Nasal cavity respiratory epithelium epithelial cell of viscerocranial mucosa (primary cell): ENCODE data around the gene SERTAD2. TPM values are rescaled to one million over a fixed set of nuclear protein-coding genes. Genes with fewer than 3 reads are reported as not detected.

ENCODE experiments used
- total RNA-seq: library from RNA; depleted of rRNA; stranded (reverse); fragments of >200 nt; gene quantifications from 2 replicates; pipeline ENCODE4 v1.2.3, GENCODE V29; 2014

Gene SERTAD2, protein sequence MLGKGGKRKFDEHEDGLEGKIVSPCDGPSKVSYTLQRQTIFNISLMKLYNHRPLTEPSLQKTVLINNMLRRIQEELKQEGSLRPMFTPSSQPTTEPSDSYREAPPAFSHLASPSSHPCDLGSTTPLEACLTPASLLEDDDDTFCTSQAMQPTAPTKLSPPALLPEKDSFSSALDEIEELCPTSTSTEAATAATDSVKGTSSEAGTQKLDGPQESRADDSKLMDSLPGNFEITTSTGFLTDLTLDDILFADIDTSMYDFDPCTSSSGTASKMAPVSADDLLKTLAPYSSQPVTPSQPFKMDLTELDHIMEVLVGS
- 8.5 and 25.2 TPM in 2 replicates for total RNA-seq

DNA sequence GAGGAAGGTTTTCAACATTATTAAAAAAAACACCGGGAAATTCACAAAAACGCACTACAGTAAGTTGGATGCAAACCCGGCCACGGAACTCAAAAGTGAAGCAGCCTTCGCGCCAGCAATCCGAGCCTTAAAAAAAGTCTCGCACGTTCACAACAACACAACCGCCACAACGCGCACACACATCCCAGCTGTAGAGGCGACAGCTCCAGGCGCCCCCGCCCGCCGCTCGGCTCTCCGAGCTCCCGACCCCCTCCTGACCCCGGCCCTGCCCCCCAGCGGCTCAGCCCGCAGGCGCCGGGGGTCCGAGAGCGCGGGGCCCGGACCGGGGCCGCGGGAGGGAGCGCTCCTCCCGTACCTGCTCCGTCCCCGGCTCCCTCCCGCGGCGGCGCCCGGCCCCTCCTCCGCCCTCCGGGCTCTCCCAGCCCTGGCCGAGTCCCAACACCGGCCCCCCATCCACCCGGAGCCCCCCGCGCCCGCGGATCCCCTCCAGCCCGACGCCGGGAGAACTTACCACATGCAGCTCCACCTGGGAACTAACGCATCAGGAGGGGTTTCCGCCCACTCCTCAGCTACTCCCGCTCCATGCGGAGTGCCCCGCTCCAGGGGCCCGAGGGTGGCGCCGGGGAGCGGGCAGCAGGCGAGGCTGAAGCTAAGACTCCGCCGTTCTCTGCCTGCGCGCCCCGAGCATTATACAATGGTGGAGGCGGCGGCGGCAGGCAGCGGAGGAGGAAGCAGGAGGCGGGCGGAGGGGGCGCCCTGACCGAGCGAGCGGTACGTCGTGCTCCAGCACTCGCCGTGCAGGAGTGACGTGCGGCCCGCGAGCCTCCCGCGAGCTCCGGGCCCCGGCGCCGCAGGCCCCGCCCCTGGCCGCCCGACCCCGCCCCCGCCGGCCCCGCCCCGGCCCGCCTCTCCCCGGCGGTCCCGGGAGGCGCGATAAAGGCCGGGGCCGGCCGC lies at the start of gene SERTAD2:
SERTAD2 (minus strand) TSS at position 805 of the 954 bp plus-strand sequence. CDS start 17,042 bp downstream, outside the sequence.

Other genes starting within 250 kb of the SERTAD2 start
- 17.7 and 36.9 TPM in 2 replicates for gene LGALSL, start 199.8 kb downstream of the SERTAD2 start, total RNA-seq
- gene AFTPH, start 129.6 kb downstream of the SERTAD2 start, total RNA-seq: 68.6 and 87.1 TPM in 2 replicates